Skin epidermis (tissue), 12 donors: ENCODE measurements around the gene CCT8L2.
"Not testable (repeated sequence)": the region's sequence is repeated elsewhere in the genome, so short reads cannot be mapped to it uniquely, and the experiment has no call there.

Experiments used
- H3K27ac ChIP-seq, 21 experiments: fragments of 200-600 bp; sonication (generic) in 11 of 21; one replicate each; pipeline ENCODE4 v1.5.0; 2020; ENCODE audit warnings: mild to moderate bottlenecking in 3 of 21, inconsistent platforms in 2 of 21, moderate library complexity in 2 of 21
- H3K4me3 ChIP-seq, 7 experiments: fragments of 200-600 bp; sonication (generic) in 2 of 7; one replicate each; pipeline ENCODE4 v1.5.0; 2020; ENCODE audit warnings: inconsistent platforms in 2 of 7, mild to moderate bottlenecking in 2 of 7, moderate library complexity in 1 of 7

Gene CCT8L2

GRCh38 chr22:16561093-16561658 is 31.4 kb downstream of the CCT8L2 start:
- not testable (repeated sequence) for H3K4me3 ChIP-seq, H3K27ac ChIP-seq

- not testable (repeated sequence) for H3K4me3 ChIP-seq, H3K27ac ChIP-seq
Observed at GRCh38 chr22:16560651-16561050, 32.0 kb downstream of the CCT8L2 start.

- not testable (repeated sequence) for H3K27ac ChIP-seq, H3K4me3 ChIP-seq
Observed at GRCh38 chr22:16559996-16560395, 32.6 kb downstream of the CCT8L2 start.

- Histone ChIP-seq H3K27ac (no peak overlapping the region), H3K4me3 (no peak overlapping the region)
Observed at GRCh38 chr22:16559056-16559955, 33.3 kb downstream of the CCT8L2 start.

GRCh38 chr22:16558376-16558945 is 34.1 kb downstream of the CCT8L2 start:
- not testable (repeated sequence) for H3K27ac ChIP-seq, H3K4me3 ChIP-seq

DNA sequence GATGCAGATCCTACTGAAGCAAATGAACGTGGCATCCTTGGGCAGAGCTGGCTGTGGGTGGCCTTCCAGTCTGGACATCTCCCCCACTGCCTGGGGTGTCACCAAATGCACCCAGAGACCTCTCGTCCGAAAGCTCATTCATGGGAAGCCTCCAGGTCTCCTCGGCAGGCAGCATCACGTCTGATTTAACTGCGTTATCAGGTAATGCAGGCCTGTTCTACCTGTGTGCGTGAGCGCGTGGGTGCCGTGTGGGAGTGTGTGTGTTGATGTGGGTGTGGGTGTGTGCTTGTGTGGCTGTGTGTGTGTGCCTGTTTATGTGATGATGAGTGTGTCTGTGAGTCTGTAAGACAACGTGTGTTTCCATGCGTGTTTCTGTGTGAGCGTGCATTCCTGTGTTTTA is 35.1 kb downstream of the CCT8L2 start:
- not testable (repeated sequence) for H3K27ac ChIP-seq, H3K4me3 ChIP-seq

- not testable (repeated sequence) for H3K27ac ChIP-seq, H3K4me3 ChIP-seq
Observed at GRCh38 chr22:16555077-16555994, 37.3 kb downstream of the CCT8L2 start.

GRCh38 chr22:16543310-16543709 is 49.3 kb downstream of the CCT8L2 start:
- not testable (repeated sequence) for H3K27ac ChIP-seq, H3K4me3 ChIP-seq
